ENCODE measurements around the gene DOCK4.

The DOCK4 gene

DNA sequence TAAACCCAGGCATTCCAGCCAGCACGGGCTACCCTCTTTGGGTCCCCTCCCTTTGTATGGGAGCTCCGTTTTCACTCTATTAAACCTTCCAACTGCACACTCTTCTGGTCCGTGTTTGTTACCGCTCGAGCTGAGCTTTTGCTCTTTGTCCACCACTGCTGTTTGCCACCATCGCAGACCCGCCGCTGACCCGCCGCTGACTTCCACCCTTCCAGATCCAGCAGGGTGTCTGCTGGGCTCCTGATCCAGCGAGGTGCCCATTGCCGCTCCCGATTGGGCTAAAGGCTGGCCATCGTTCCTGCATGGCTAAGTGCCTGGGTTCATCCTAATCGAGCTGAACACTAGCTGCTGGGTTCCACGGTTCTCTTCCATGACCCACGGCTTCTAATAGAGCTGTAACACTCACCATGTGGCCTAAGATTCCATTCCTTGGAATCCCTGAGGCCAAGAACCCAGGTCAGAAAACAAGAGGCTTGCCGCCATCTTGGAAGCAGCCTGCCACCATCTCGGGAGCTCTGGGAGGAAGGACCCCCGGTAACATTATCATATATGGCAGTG, 14.8 kb upstream of the DOCK4 start:
- no peak for DNase-seq

DNA sequence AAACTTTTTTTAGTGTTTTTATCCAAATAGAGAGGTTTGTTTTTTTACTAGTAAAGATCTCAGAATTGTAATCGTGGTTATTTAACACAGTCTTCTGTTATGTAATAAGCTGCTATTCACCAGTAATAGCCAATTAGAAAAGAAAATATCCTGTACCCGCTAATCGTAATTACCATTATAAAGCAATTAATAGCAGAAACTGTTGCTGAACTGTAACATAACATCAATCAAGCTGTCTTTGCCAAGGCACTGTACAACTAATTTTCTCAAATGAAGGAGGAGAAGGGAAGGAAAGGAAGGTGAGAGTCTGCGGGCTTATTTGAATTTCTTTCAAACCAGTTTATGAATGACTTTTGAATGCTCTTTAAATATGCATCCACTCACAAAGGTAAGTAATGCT, 9.6 kb upstream of the DOCK4 start:
- DNase-seq, result no peak

DNA sequence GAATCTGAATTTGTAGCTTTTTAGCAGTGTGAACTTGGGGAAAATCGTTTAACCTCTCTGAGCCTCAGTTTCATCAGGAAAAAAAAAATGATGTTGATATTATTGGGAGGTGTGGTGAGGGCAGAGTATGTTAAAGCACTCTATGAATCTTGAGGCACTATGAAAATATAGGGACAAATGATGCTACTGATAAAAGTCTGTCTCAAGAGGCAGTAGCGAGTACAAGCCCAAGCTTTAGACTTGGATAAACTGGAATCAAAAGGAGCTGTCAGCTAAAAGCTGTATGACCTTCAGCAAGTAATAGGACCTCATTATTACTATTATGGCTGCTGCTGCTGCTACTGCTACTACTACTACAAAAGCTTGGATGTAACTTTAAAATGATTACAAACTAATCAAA, 8.7 kb upstream of the DOCK4 start:
- no peak for DNase-seq

DNA sequence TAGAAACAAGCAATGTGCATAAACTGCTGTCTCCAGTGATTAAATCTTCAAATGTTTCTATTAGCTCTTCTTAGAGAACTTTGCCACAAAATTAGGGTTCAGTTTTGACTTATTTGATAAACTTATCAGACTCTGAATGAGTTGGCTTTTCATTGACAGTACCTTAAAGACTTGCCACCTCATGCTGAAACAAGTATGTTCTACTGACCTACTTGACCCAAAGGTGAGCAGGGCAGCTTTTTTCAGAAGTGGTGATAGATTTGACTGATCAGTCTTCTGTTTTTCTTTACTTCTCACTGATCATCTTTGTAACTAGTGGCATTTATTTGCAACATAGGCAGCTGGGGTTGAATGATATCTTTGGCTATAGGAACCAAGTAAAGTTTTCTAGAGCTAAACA, 8.1 kb upstream of the DOCK4 start:
- DNase-seq, result no peak

DNA sequence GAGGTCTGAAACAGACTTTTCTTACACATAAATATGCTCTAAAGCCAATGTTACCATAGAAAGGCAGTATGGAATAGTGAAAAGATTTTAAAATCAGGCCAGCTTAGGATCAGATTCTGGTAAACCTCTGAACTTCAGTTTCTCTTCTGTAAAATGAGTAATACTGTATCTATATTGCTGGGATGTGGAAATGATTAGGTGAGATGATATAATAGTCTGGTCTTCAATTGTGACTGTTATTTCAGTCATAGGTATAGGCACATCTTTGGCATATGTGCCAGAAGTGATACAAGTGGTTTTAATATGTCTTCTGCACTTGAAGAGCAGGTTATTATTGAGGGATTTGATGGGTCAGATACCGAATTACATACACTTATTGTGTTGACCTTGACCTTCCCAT, 7.5 kb upstream of the DOCK4 start:
- no peak for DNase-seq

DNA sequence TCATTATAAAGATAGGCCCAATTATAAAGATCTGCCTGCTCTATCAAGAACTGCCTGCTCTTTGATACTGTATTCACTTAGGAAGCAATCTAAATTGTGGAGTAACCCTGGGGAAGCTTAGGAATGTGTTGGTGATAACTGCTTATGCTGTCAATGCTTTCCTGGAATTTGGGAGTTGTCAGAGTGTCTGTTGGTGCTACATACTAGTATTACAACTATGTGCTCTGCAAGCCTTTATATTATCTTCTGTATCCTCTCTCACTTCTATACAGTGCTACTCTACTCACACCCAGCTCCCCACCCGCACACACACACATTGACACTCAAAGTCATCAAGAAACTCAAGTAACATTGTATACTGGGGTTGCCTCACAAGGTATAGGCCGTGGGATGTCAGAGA, 6.4 kb upstream of the DOCK4 start:
- peak; percentile 35 for DNase-seq

DNA sequence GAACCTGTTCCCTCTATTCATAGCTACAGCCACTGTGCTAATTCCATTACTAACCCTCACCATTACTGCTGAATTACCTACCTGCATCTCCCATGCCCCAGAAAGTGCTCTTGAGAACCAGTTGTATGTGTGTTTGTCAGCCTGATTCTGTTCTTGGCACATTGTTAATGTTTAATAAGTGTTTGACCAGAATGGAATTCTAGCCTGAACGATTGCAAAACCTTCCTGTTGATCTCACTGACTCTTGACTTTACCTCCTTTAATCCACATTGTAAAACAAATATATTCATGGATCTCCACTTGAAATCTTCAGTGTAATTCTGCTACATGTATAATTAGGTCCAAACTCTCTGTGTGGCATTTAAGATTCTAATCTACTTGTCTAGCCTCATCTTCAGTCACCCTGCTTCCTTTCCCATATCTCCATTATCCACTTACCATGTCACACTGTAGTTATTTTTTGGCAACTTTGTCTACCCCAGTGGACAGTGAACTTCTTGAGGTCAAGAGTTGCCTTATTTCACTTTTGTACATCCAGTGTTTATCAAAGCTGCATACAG, 5.2 kb upstream of the DOCK4 start:
- no peak for DNase-seq

DNA sequence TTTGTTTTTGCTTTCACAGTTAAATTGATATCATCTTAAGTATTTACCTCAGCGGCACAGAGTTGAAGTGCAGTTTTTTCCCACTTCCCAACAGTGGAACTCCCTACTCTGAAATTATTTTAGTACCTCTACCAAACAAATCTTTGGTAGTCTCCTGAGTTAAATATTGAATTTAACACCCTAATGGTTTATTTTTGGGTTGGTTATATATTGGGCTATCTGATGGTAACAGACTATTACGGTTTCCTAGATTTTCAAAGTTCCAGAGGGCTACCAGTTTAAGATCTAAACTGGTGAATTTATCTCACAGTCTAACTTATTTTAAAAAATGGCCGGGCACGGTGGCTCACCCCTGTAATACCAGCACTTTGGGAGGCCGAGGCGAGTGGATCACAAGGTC, 1.6 kb upstream of the DOCK4 start:
- DNase-seq, result no peak

DNA sequence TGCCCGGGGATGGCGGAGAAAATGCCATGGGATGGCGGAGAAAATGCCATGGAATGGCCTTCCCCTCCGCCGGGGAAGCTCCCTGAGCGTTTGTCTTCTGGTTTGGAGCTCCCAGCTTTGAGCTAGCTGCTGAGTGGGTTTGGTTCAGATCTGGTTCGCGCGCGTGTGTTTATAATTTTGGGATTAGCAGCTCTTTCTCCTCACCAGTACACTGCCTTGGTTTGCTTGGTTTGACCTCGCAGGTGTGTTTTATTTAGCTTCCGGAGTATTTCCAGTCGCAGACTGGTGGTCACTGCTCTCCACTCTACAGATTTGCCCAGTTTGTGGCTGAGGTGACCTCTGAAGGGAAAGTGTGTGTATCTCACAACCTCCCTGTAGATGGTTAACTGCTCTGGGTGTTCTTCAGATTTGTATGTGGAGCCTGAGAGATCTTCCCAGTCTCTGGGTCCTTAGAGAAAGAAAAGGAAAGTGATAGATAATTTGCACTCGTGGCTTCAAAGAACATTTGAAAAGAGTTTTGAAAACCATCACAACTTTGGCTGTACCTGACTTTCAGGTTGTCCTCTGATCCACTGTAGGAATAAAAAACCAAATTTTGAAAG, 893 bp upstream of the DOCK4 start:
- peak; percentile 8 for DNase-seq

DNA sequence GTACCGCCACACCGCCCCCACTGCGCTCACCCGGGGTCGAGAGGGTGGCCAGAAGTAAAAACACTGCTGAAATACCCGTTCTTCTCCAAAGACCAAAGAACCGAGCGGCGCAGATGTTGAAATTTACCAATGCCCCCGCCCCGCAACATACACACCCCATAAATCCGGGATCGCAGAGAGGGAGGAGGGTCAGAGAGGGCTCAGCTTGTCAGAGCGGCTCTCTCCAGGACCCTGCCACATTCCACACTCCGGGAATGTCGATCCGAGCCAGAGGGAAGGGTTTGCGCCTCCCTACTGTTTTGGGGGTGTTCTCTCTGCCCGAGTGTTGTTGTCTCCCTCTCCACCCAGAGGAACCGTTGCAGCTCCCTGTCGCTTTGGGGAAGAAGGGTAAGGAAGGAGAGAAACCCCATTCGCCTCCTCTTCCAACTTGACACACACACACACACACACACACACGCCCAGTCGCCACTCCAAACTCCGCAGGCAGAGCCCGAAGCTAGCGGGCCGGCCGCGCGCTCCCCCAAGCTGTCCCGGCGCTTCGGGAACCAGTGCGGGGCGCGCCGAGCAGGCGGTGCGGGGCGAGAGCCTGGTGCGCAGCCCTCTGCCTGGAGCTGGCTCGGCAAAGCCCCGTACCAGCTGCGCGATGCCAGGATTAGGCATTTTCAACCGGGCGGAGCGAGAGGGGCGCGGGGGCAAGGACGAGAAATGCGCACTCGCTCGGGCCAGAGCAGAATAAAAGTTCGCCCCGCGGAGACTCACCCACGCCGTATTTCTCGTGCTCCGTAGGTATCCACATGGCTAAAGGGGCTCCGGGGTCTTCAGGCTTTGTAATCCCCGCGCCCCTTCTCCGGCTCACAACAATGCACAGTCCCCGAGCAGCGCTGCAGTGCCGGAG, 609 bp downstream of the DOCK4 start:
- DNase-seq, result peak; percentile 70

DNA sequence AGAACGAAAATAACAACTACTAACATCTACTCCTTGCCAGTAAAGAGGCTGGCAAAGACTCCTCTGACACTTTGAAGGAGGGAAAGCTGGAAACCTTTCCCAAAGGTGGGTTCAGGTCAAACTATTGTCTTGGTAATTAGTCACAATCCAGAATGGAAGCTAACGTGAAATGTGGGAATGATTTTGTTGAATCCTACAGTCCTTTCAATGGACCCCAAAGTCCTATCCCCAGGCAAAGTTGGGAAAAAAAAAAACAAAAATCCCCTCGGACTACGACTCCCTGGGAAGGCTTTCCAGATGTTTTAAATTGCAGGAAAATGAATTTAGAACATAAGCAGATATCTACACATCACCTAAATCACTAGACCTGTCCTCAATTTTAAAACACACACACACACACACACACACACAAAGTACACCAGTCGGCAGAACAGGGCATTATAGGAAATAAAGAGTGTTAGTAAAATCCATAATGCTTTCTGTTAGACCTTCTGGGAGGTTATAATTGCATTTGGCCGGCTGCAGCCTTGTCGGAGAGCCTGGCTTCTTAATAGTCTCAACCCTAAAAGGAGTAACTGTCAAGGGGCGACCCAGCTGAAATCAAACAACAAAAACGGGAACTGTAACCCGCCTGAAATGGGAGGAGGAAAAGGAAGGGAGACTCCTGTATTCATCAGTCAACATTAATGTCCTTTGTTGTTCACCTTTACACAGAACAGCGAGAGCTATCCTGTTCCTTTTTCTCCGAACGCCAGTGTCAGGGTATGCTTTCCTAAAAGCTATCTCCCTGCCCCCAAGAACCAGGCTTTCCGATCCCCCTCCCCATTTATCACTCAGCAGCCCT, 1.5 kb downstream of the DOCK4 start:
- peak; percentile 9 for DNase-seq

DNA sequence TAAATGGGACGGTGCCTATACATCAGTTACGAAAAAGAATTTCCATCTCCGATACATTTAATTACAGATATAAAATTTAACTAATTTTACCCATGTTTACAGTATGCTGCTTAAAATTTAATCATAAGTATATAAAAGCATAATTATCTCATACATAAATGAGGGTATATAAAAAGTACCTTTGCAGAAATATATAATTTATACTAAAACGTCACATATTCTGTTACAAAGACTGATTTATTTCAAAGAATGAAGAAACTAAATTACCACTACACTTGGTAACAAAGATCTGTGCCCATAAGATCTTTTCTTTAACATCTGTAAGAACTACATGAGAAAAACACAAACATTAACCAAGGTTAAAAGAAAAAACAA, 2.8 kb downstream of the DOCK4 start:
- no peak for DNase-seq

DNA sequence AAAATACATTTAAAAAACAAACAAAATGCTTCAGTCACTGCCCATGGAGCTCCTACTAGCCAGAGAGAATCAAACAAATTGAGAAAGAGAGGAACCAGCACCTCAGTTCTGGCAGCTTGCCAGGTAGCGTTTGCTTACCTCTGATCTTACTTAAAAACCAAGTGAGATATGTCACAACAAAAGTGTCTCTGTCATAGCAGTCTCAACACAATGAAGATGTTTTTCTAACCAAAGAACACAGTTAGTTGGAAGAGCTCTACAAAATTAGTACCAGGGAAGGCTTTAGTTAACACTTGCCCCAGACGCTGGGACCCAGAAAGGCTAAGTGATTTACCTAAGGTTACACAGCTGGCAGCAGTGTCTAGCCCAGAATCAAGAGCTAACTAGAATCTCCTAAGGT, 3.4 kb downstream of the DOCK4 start:
- DNase-seq, result no peak

DNA sequence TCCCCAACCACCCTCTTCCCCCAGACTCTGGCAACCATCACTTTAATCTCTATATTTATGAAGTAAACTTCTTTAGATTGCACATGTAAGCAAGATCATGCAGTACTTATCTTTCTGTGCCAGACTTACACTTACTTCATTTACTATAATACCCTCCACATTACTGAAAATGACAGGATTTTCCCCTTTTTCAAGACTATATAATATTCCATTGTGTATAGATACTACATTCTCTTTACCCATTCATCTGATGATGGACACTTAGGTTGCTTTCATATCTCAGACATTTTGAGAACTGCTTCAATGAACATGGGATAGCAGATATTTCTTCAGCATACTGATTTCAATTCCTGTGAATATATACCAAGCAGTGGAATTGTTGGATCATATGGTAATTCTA, 4.4 kb downstream of the DOCK4 start:
- DNase-seq, result no peak

DNA sequence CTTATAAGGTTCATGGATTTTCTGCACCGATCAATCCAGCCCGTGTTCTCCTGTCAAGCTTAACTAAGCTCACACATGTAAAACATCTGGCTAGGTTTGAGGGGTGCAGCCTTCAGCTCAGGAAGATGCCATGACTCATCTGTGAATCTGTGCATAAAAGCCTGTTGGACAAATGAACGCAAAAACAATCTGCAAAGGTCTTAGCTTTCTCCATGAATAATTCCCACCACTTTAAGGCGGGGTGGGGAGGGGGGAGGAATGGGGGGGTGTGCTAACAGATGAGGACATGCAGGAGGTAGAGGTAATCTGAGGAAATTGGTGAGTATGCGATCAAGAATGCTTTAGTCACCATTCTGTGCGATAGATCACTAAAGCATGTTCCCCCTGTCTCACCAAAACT, 4.8 kb downstream of the DOCK4 start:
- DNase-seq, result peak; percentile 44

DNA sequence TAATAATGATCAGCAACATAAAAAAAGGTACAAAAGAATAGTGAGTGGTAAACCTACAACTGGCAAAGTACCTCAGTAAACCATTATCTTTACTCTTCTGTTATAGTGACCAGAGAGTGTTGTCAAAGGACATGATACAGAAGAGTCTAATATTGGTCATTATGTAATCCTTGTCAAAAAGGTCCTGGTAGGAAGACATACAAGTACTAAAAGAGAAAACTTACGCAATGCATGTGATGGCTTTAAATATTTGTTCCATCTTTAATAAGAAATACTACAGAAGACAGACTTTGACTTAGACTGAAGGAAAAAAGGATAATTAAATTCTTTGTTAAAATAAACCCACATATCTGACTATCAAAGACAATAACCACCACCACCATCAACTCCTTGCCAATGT, 6.5 kb downstream of the DOCK4 start:
- DNase-seq, result no peak

DNA sequence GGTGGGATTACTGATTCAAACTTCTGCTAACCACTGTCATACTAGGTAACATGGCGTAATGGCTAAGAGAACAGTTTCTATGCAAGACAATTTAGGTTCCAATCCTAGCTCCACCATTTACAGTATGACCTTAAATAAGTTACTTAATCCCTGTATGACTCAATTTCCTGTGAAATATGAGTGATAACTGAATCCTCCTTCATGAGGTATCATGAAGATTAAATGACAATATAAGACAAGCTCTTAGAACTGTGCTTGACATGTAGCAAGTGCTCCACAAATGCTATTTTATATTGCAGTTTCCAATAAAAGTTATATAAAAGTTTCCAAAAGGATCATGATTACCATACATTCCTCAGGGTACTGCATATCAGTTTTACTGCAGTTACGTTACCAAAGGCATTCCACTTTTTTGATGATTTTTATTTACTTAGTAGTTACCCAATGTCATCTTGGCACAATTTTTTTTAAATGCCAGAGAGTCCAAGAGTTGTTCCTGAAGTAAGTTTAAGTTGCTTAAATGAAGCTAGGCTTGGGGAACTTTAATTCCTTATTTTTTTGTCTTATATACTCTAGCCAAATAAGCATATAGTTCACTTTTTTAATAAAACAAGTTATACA, 7.1 kb downstream of the DOCK4 start:
- peak; percentile 21 for DNase-seq

DNA sequence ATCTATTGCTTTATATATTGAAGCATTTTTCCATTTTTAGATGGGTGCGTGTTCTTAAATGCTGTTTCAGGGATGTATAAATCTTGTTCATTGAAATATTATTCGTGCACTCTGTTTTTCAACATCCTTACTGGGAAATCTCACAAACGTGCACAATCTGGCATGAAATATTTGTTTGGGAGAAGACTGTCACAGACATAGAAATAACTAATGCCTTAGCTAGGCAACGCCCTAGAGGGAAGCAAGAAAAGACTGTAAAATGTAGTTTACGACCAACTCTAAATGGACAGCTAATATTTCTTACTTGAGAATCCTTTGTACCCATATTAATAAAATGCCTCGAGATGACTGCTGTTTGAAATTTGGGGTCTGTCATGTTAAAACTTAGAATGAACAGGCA, 8.9 kb downstream of the DOCK4 start:
- no peak for DNase-seq

DNA sequence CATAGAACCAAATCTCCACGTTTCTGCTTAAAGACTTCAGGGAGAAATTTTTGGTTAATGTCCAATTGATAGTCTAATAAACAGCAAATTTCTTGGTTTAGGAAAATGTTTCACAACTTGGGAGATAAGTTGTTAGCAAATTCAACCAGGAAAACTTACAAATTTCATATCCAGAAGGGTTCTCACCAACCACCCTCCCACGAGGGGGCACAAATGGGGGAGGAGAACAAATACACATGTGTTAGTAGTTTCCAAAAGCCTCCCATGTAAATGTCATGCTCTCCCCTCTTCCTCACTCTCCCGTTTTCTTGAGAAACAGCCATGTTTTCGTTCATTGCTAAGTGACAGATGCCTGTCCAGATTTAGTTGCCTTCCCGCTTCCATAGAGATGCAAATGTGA, 10.5 kb downstream of the DOCK4 start:
- DNase-seq, result no peak

DNA sequence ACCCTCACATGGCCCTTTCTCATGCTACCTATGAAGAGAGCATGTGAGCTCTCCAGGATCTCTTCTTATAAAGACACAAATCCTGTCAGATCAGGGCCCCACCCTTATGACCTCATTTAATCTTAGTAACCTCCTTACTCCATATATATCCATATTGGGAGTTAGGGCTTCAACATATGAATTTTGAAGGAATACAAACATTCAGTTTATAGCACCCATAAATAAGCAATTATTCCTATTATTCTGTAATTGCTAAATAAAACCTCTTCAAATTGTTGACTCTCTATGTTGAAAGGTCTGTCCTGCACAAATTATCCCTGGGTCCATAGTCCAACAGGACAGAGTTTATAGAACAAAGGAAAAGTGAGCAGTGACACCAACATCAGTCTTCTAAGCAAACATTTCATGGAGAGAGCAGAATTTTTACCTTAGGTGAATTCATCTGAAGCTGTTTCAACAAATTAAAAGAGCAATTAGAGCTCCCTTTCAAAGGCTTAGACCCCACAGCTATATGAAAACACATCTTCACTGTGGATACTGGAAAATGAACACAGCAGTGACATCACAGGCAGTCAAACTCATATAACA, 12.2 kb downstream of the DOCK4 start:
- no peak for DNase-seq

DNA sequence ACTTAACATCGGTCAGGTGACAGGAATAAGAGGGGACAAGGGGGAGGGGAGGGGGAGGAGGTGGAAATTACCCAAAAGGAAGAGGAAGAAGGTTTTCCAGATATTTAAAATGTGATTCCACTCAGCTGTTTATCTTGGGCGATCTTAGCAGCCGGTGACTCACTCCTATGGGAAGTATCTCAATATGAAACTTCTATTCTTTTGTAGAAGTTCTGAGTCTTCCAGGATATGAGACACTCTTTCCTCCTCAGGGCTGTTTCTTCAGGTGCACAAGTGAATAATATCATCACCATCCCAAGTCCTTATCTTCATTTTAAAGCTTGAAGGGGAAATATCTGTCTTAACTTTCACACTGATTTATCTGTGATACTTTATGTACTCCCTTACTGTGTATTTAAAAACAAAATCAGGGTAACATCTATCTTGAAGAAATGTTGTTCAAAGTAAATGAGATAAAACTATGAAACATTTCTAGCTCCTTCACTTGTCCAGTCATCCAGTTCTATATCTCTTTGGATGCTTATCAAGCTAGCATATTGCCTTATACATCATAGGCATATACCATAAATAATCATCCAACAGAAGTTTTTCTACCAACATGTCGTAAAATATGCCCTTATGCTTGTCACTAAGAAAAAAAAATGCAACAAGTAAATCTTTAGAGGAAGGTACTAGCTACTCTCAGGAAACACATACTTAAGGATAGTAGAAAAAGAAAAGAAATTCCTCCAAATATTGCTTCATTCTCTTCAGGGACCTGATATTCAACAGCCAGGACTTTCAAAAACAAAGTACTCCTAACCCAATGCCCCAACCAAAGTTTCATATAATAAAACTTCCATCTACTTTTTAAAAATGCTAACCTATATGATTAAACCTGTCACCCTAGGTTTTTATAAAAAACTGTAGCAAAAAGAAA, 13.7 kb downstream of the DOCK4 start:
- peak; percentile 27 for DNase-seq

Data from fibroblast of skin of scalp (primary cell).